PFSK-1 (cell line): ENCODE measurements around the gene FSTL1.

Source experiments
- FOXP2 ChIP-seq: optimal IDR thresholded peaks from 2 replicates; pipeline ENCODE3; 2011; ENCODE audit warnings: borderline replicate concordance, control low read depth, inconsistent platforms; ENCODE audit not compliant: insufficient read depth; ENCODE audit errors: extremely low read length, extremely low read depth
- POLR2AphosphoS5 ChIP-seq: IDR thresholded peaks from 2 replicates; pipeline ENCODE4 v1.6.1; 2012; ENCODE audit warnings: low read depth, mild to moderate bottlenecking, control low read depth, low read length, moderate library complexity
- REST ChIP-seq, 2 experiments: IDR thresholded peaks; 2 replicates each; pipeline versions ENCODE4 v1.6.1 to v1.8.0; 2011 to 2012; ENCODE audit warnings: low read depth in 2 of 2, low read length in 2 of 2, control low read depth in 1 of 2, inconsistent platforms in 1 of 2, mild to moderate bottlenecking in 1 of 2, moderate library complexity in 1 of 2; ENCODE audit not compliant: insufficient read depth in 1 of 2
- SIN3A ChIP-seq: IDR thresholded peaks from 2 replicates; pipeline ENCODE4 v1.6.1; 2012; ENCODE audit warnings: mild to moderate bottlenecking, low read length, moderate library complexity, borderline replicate concordance; ENCODE audit not compliant: insufficient read depth
- TAF1 ChIP-seq: IDR thresholded peaks from 2 replicates; pipeline ENCODE4 v1.6.1; 2012; ENCODE audit warnings: low read length, control low read depth, borderline replicate concordance; ENCODE audit not compliant: insufficient read depth

FSTL1 gene

GRCh38 chr3:120368172-120368571 lies 82.6 kb downstream of the FSTL1 start:
- TF ChIP-seq TAF1 (no peak), POLR2AphosphoS5 (no peak), SIN3A (no peak), REST (IDR thresholded peaks at IDR 0.05; ENCODE audit: insufficient read depth in 1 of 2, low read depth in 2 of 2, low read length in 2 of 2) (no peak), FOXP2 (no peak)

GRCh38 chr3:120364821-120365220 lies 86.0 kb downstream of the FSTL1 start:
- TF ChIP-seq FOXP2 (no peak), TAF1 (no peak), POLR2AphosphoS5 (no peak), REST (IDR thresholded peaks at IDR 0.05; ENCODE audit: insufficient read depth in 1 of 2, low read depth in 2 of 2, low read length in 2 of 2) (no peak), SIN3A (no peak)

- TF ChIP-seq TAF1 (no peak), POLR2AphosphoS5 (no peak), REST (IDR thresholded peaks at IDR 0.05; ENCODE audit: insufficient read depth in 1 of 2, low read depth in 2 of 2, low read length in 2 of 2) (no peak), SIN3A (no peak), FOXP2 (no peak)
Measured at GRCh38 chr3:120364101-120364500, 86.7 kb downstream of the FSTL1 start.

- TF ChIP-seq SIN3A (no peak), TAF1 (no peak), POLR2AphosphoS5 (no peak), REST (IDR thresholded peaks at IDR 0.05; ENCODE audit: insufficient read depth in 1 of 2, low read depth in 2 of 2, low read length in 2 of 2) (no peak), FOXP2 (no peak)
Measured at GRCh38 chr3:120357807-120358206, 93.0 kb downstream of the FSTL1 start.

DNA sequence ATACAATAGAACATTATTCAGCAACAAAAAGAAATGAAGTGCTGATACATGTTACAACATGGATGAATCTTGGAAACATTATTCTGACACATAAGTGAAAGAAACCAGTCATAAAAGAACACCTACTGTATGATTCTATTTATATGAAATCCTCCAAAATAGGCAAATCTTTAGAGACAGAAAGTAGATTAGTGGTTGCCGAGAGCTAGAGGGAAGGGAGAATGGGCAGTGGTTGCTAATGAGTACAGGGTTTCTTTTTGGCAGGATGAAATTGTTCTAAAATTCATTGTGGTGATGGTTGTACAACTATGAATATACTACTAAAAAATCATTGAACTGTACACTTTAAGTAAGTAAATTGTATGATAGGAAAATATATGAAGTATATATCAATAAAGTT lies 95.3 kb downstream of the FSTL1 start:
- TF ChIP-seq FOXP2 (no peak), REST (IDR thresholded peaks at IDR 0.05; ENCODE audit: insufficient read depth in 1 of 2, low read depth in 2 of 2, low read length in 2 of 2) (no peak), TAF1 (no peak), SIN3A (no peak), POLR2AphosphoS5 (no peak)
